HepG2 (cell line): Measurements from ENCODE around the gene CNTN4. TPM values are rescaled to one million over a fixed set of nuclear protein-coding genes. Genes with fewer than 3 reads are reported as not detected.

Source experiments
- ATAC-seq: fragments of 200-7000 bp; cut with Tn5 transposase; 3 replicates; pipeline ENCODE4 v1.9.1; 2020; ENCODE audit warnings: mild to moderate bottlenecking, moderate library complexity
- BruUV-seq: library from RNA; stranded (reverse); fragments of 400-500 nt; replicated peaks from 2 replicates; lab custom pipeline; 2021; lab: Mats Ljungman, UMichigan
- CTCF ChIA-PET: fragments of 300-600 bp; formaldehyde crosslinking; extraction: SDS; loops from one replicate; lab custom pipeline; 2021; ENCODE audit warnings: low total read pairs, inconsistent platforms, low intra/inter-chr PET ratio; lab: Yijun Ruan, JAX
- POLR2A ChIA-PET: fragments of 350-600 bp; sonication (Branson Sonifier 250); formaldehyde crosslinking; loops from one replicate; lab custom pipeline; 2020; ENCODE audit warnings: antibody characterized with exemption, inconsistent platforms; lab: Yijun Ruan, JAX
- DNase-seq: peaks from one replicate; pipeline ENCODE4 v3.0.0-alpha.2; 2015; ENCODE audit warnings: low spot score
- FAIRE-seq: peaks from 3 replicates; lab custom pipeline; 2011; peaks lifted over from hg19 to GRCh38; lab: Jason Lieb, UNC
- H2AFZ ChIP-seq: one replicate; pipeline ENCODE4 v1.6.1; 2011; ENCODE audit warnings: low read length, inconsistent platforms
- H3K27ac ChIP-seq: fragments of 300-600 bp; 3 replicates; pipeline ENCODE4 v1.8.0; 2011; ENCODE audit warnings: mixed run types, mild to moderate bottlenecking, mixed read lengths, low read length, inconsistent platforms; ENCODE audit not compliant: insufficient read depth; ENCODE audit errors: extremely low read length
- H3K27me3 ChIP-seq, 2 experiments: fragments of 200-600 bp in 1 of 2; 2 replicates in 1 of 2; 3 replicates in 1 of 2; pipeline versions ENCODE4 v1.6.0 to v1.8.0; 2011; ENCODE audit warnings: low read length in 2 of 2, mild to moderate bottlenecking in 2 of 2, moderate library complexity in 2 of 2, inconsistent platforms in 1 of 2; ENCODE audit not compliant: insufficient read depth in 2 of 2, control insufficient read depth in 1 of 2
- H3K36me3 ChIP-seq, 2 experiments: fragments of 200-600 bp in 1 of 2; replicated peaks in 1 of 2; 2 replicates in 1 of 2; 3 replicates in 1 of 2; pipeline versions ENCODE4 v1.5.1 to v1.8.0; 2011; ENCODE audit warnings: low read length in 2 of 2, inconsistent platforms in 1 of 2; ENCODE audit not compliant: insufficient read depth in 2 of 2, control insufficient read depth in 1 of 2
- H3K4me1 ChIP-seq: 2 replicates; pipeline ENCODE4 v1.5.1; 2012; ENCODE audit warnings: low read length, inconsistent platforms; ENCODE audit not compliant: insufficient read depth
- H3K4me2 ChIP-seq: 2 replicates; pipeline ENCODE4 v1.6.0; 2011; ENCODE audit warnings: low read depth, low read length, inconsistent platforms
- H3K4me3 ChIP-seq, 3 experiments: fragments of 200-600 bp in 1 of 3; sonication (generic), shearing (Covaris generic) in 1 of 3; replicated peaks in 1 of 3; 2 replicates each; pipeline ENCODE4 v1.5.1; 2011 to 2016; ENCODE audit warnings: low read length in 3 of 3, inconsistent platforms in 2 of 3, low read depth in 2 of 3, mild to moderate bottlenecking in 2 of 3, control low read depth in 1 of 3, mixed read lengths in 1 of 3; ENCODE audit not compliant: insufficient read depth in 1 of 3
- H3K79me2 ChIP-seq: one replicate; pipeline ENCODE4 v1.6.1; 2011; ENCODE audit warnings: low read length, inconsistent platforms; ENCODE audit not compliant: insufficient read depth
- H3K9ac ChIP-seq: 2 replicates; pipeline ENCODE4 v1.6.0; 2011; ENCODE audit warnings: mild to moderate bottlenecking, low read depth, low read length, inconsistent platforms; ENCODE audit not compliant: insufficient read depth
- H3K9me3 ChIP-seq: 2 replicates; pipeline ENCODE4 v1.5.1; 2012; ENCODE audit warnings: mild to moderate bottlenecking, low read length
- H4K20me1 ChIP-seq: 2 replicates; pipeline ENCODE4 v1.6.0; 2011; ENCODE audit warnings: inconsistent platforms, mild to moderate bottlenecking, low read length, moderate library complexity; ENCODE audit not compliant: insufficient read depth
- MATR3 ChIP-seq: sonication (generic); formaldehyde crosslinking; IDR thresholded peaks from 2 replicates; pipeline ENCODE4 v1.4.0; 2020; ENCODE audit warnings: missing genetic modification reagents
- ZFP41 ChIP-seq: sonication (generic); formaldehyde crosslinking; IDR thresholded peaks from 2 replicates; pipeline ENCODE4 v1.4.0; 2020; ENCODE audit warnings: mild to moderate bottlenecking, missing genetic modification reagents, borderline replicate concordance
- ZMYM4 ChIP-seq: sonication (generic); formaldehyde crosslinking; IDR thresholded peaks from 2 replicates; pipeline ENCODE4 v1.8.1; 2023; ENCODE audit warnings: mild to moderate bottlenecking, missing genetic modification reagents
- ZNF589 ChIP-seq: sonication (generic); formaldehyde crosslinking; conservative IDR thresholded peaks from 2 replicates; pipeline ENCODE4 v1.8.0; 2022; ENCODE audit warnings: mild to moderate bottlenecking, moderate library complexity, missing genetic modification reagents
- WGBS: methylation state at CpG from one replicate; pipeline ENCODE4 v1.1.6; 2017; ENCODE audit warnings: low lambda C conversion rate; 5-methylcytosine and 5-hydroxymethylcytosine counted together
- in situ Hi-C: cut with HindIII; loops from 2 replicates; pipeline ENCODE4 v1.10.0; 2017; ENCODE audit warnings: low pct_unique_long_range_greater_than_20kb; ENCODE audit not compliant: extremely low pct_ligation_motif_present
- intact Hi-C: fragments of 100-400 bp; cut with micrococcal nuclease; formaldehyde crosslinking; loops from one replicate; pipeline ENCODE4 v1.10.0; 2022; ENCODE audit not compliant: unreplicated experiment
- polyA plus RNA-seq, 8 experiments: library from polyadenylated mRNA; depleted of rRNA in 3 of 8; stranded (reverse) in 7 of 8; unstranded in 1 of 8; fragments of >200 nt; fragmentation: Illumina TruSeq in 4 of 8; extraction: Trizol in 4 of 8; gene quantifications; 2 replicates each; pipeline versions ENCODE4 v1.2.1 to v1.2.3, GENCODE V29; 2011 to 2016; ENCODE audit warnings: low read depth in 4 of 8, missing spikeins in 1 of 8, mixed read lengths in 1 of 8; ENCODE audit not compliant: insufficient read depth in 1 of 8
- total RNA-seq, 5 experiments: library from RNA; depleted of rRNA; stranded (reverse); fragments of >200 nt; fragmentation: Illumina TruSeq; extraction: Trizol; gene quantifications; 2 replicates each; pipeline ENCODE4 v1.2.3, GENCODE V29; 2016; ENCODE audit warnings: low read depth in 1 of 5
- TF ChIP-seq, protein P1 (sequence below): sonication (generic); formaldehyde crosslinking; IDR thresholded peaks from 2 replicates; pipeline ENCODE4 v1.4.0; 2020; ENCODE audit warnings: missing genetic modification reagents, borderline replicate concordance

CNTN4 gene
- total and polyA plus RNA-seq, 2 of the 13 experiments (the other 11 are each of a cell fraction or from before 2014, with no cell fraction given) = 0.01 to 0.13 TPM

DNA sequence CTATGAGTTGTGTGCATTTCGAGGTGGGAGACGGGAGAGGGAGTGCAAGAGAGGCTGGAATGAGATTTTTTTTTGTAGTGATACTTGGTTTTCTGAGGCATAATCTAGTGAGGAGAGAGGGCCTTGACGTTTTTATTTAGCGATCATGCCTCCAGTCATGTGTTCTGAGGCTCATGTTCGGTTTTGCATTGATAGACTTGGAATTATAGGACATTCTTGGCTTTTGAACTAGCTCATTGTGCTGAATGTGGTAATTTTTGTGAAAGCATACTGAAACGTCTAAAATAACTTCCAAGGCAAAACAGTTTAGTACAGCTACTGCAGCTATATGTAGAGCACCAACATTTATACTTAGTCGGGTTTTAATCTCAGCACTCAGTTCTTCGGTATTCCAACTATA lies 408.1 kb downstream of the CNTN4 start:
- no peaks in the 10 kb centered on the region; a peak in 1 of 5 replicates for H3K27me3 ChIP-seq
- no peaks in the 10 kb centered on the region for H3K4me1 ChIP-seq
- H4K20me1 ChIP-seq = no peaks in the 10 kb centered on the region
- ATAC-seq = no peak
- in situ Hi-C loops = no loop called here
- H2AFZ ChIP-seq = no peak overlapping the region
- H3K36me3 ChIP-seq = no peaks in the 10 kb centered on the region
- WGBS = 8% methylated on average over 8 of the region's 8 CpGs
- no peaks in the 10 kb centered on the region for H3K9me3 ChIP-seq
- FAIRE-seq = no peak
- no peak overlapping the region for H3K27ac ChIP-seq
- TF ChIP-seq, protein P1, sequence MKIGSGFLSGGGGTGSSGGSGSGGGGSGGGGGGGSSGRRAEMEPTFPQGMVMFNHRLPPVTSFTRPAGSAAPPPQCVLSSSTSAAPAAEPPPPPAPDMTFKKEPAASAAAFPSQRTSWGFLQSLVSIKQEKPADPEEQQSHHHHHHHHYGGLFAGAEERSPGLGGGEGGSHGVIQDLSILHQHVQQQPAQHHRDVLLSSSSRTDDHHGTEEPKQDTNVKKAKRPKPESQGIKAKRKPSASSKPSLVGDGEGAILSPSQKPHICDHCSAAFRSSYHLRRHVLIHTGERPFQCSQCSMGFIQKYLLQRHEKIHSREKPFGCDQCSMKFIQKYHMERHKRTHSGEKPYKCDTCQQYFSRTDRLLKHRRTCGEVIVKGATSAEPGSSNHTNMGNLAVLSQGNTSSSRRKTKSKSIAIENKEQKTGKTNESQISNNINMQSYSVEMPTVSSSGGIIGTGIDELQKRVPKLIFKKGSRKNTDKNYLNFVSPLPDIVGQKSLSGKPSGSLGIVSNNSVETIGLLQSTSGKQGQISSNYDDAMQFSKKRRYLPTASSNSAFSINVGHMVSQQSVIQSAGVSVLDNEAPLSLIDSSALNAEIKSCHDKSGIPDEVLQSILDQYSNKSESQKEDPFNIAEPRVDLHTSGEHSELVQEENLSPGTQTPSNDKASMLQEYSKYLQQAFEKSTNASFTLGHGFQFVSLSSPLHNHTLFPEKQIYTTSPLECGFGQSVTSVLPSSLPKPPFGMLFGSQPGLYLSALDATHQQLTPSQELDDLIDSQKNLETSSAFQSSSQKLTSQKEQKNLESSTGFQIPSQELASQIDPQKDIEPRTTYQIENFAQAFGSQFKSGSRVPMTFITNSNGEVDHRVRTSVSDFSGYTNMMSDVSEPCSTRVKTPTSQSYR = no peak
- DNase-seq = no peak
- BruUV-seq = no TSS peak
- no peak overlapping the region for H3K4me3 ChIP-seq
- H3K4me2 ChIP-seq = no peak overlapping the region
- H3K9ac ChIP-seq = no peak overlapping the region
- ChIA-PET POLR2A (no interaction called here), CTCF (no interaction called here)
- H3K79me2 ChIP-seq = no peaks in the 10 kb centered on the region
- intact Hi-C loops = no loop called here

DNA sequence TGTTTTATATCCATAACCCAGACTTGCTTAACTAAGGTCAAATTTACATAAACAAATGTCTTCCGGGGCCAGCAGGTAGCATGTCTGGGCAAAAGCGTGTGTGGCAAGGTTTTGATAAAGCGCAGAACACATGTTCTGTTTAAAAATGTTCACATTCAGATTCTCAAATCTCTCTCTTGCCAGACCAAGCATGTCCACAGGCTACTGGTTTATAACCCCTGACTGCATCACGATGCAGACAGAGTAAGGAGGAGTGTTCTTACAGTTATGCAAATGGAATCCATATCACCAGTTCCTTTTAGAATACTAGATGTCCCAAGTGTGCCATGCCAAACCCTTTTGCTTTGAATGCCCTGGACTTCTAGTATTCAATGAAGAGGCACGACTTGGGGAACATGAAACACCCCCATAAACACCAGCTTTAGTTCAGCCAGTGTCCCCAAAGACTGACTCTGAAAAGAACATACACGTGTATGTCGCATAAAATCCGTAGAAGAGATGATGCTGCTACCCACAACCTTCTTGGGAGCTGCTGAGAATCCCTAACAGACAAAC lies 412.0 kb downstream of the CNTN4 start:
- TF ChIP-seq ZFP41 (CRISPR knock-in tag) (no peak), ZMYM4 (CRISPR knock-in tag) (no peak), ZNF589 (no peak), MATR3 (CRISPR knock-in tag) (no peak)
- H3K27me3 ChIP-seq = no peaks in the 10 kb centered on the region; a peak in 1 of 5 replicates
- POLR2A ChIA-PET = no interaction called here
- H3K27ac ChIP-seq = no peak overlapping the region
- 0% methylated on average over 5 of the region's 8 CpGs for whole genome bisulfite sequencing
- no peaks in the 10 kb centered on the region for H3K36me3 ChIP-seq
- no peaks in the 10 kb centered on the region for H4K20me1 ChIP-seq
- no peaks in the 10 kb centered on the region for H3K79me2 ChIP-seq
- intact Hi-C loops = no loop called here
- H3K4me1 ChIP-seq = no peaks in the 10 kb centered on the region
- no peak overlapping the region for H3K4me3 ChIP-seq
- no TSS peak for BruUV-seq
- no peak for FAIRE-seq
- H3K9me3 ChIP-seq = no peaks in the 10 kb centered on the region
- ATAC-seq = no peak
- no peak overlapping the region for H2AFZ ChIP-seq
- no peak overlapping the region for H3K4me2 ChIP-seq
- CTCF ChIA-PET = no interaction called here
- in situ Hi-C loops = no loop called here
- no peak overlapping the region for H3K9ac ChIP-seq
- no peak for DNase-seq
